ENCODE measurements around the gene SPTBN1.

SPTBN1 gene

DNA sequence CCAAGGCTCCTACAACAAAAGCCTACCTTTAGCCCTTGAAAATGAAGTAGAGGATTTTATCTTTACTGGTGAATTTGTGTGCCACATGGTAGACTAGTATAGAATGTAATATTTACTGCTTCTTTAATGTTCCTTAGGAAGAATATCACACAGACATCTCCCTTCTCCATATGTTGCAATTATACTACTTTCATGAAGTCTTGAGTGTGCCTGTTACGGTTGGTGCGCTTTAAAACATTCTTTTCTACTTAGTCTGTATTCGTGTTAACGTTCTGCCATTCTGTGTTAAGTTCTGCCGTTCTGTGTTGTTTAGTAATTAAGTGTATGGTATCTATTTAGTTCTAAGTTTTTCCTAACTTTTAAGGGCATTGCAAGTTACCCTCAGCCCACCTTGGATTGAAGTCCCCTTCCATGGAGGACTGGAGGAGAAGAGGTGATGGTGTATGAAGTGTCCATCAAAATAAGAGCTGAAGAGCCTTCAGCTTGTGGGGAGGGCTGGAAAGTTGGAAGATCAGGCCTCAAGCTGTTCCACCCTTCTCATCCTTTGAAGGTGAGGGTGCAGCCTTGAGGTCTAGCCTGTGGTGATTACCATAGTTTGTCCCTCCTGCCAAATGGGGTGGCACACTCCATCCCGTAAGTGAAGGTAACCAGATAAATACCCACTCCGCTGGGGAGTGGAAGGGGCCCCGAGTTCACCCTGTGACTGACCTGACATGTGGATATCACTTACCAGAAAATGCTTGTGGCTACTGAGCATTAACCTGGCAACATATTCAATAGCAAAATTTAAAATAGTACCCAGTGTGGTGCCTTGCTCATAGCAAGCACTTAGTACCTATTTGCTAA lies 131.3 kb downstream of the SPTBN1 start:
- DNase-seq (ENCODE audit: low read depth in 1 of 2, low spot score in 1 of 2): no peak

DNA sequence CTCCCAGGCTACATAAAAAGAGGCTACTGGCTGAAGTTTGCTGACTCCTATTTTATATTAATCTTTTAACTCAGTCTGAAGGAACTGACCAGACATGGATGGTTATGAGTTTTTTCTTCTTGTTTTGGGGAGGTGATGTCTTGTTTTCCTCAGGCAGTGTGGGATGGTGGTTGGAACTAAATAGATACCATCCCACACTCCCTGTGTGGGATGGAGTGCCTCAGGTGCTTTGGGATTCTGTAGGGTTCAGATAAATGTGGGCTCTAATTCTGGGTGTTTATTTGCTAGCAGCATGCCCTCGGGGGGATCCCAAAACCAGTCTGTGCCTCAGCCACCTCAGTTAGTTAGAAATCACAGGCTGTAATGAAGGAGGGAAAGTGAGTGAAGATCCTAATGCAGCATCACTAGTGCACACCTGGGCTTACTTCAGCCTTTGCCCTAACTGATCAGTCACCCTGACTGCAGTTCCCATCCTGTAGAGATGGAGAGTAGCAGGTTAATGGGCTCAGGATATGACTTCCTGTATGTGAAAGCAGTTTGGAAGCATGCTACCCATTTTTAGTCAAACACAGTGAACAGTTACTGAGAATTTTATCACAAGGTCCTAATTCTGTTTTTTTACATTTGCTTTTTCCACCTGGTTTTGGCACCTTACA lies 132.2 kb downstream of the SPTBN1 start:
- no peak for DNase-seq (ENCODE audit: low read depth in 1 of 2, low spot score in 1 of 2)

DNA sequence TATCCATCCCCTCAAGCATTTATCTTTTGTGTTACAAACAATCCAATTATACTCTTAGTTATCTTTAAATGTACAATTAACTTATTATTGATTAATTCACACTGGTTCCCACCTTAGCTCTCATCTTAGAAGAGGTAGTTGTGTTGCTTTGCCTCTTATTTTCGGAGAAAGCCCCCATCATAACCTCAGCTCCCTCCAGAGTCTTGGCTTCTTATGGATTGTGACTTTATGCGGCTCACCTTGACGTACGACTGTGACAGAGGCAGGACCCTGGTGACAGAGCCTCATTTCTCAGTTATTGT lies 132.9 kb downstream of the SPTBN1 start:
- DNase-seq (ENCODE audit: low read depth in 1 of 2, low spot score in 1 of 2): no peak

DNA sequence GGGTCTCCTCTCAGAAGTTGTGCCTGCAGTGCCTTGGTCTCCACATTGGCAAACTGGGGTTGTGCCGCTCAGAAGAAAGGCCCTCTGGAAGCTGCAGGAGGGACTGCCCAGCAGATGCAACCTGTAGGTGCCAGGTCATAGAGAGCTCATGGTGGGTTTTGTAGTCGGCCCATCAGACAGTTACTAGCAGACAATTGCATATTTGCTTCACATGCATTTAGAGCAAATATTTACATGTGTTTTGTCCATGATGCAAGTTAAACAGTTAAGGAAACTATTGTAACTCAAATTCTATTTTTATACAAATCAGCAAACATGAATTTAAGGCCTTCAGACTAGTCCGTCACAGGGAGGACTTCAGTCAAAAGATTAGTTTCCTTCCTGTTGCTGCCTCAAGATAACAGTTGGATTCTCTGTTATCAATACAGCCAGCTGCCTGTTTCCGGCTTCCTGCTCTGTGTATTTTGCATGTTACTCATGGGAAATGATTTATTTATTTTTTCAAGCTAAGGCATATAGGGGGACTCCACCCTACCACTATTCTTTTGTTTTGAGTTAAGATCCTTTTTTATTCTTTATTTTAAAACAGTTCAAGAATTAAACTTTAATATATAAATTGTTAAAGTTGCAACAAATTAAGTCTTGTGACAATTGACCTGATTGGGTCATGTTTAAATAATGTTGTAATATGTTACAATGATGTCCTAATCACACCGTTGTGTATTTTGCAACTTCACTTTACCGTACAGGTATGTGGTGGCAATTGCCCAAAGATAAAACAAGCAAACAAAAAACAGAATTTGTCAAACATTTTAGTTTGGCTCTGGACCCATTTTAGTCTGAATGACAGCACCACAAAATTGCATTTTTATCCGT lies 133.5 kb downstream of the SPTBN1 start:
- DNase-seq (ENCODE audit: low read depth in 1 of 2, low spot score in 1 of 2): no peak

DNA sequence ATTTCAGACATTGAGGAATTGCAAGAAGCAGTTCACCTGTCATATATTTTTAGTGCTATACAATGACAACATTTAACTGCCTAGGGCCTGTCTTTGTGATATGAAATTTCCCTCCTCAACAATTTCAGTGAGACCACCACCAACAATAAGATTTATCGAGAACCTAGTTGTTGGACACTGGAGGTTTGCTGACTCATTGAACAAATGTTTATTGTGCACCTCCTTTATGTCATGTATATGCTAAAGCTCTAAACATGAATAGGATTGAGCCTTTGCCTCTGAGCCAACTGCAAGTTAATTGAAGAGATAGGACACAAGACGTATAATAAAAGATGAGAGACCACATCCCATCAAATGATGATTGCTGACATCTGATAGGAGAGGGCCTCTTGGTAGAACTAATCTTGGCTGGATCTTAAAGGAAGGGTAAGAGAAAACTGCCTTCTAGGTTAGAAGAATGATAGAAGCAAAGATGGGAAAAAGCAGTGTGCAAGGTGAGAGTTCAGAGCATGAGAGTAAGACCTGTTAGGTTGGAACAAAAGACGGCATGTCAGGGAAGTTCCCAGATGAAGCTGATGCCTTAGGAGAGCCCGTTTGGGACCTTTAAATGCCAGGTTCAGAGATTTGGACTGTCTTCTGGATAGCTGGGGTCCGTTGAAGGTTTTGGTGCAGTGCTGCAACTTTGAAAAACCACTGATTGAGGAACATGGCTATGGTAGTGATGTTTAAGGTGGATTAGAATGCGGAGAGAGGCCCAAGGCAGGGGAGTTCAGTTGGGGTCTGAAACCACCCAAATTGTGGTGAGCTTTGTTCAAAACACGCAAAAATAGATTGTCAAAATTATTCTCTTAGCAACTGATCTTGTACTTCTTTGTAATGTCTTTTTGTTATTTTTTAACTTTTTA lies 134.3 kb downstream of the SPTBN1 start:
- no peak for DNase-seq (ENCODE audit: low read depth in 1 of 2, low spot score in 1 of 2)

DNA sequence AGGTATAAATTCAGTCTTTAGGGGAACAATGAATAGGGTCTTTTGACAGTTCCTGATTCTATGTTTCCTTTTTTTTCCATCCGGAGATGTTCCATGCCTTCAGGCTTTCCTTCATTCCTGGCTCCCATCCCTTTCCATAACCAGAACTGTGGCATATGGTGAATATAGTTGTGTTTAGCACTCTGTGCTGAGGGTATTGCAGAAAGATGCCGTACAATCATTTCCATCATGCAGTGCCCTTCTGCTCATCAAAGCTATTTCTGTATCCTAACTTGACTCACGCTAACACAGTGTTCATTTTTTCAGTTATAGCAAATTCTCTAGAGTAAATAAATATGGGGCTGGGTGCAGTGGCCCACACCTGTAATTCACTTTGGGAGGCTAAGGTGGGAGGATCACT lies 135.4 kb downstream of the SPTBN1 start:
- no peak for DNase-seq (ENCODE audit: low read depth in 1 of 2, low spot score in 1 of 2)

DNA sequence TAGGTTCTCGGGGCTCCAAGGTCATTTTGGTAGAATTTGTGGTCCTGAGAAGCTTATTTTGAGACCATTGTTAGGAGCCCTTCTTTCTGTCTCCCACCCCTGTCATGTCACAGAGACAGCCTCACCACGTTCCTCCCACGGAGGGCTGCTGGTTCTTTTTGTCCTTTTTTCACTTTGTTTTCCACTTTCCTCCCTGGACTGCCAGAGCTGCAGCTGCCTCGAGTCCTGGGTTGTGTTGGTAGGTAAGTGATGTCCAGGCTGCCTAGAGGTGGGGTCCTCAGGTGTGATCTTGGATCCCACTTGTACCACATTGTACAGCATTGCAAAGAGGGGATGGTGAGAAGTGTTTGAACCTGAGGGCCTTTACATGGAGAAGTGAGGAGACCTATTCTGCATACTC lies 137.1 kb downstream of the SPTBN1 start:
- DNase-seq (ENCODE audit: low read depth in 1 of 2, low spot score in 1 of 2): no peak

DNA sequence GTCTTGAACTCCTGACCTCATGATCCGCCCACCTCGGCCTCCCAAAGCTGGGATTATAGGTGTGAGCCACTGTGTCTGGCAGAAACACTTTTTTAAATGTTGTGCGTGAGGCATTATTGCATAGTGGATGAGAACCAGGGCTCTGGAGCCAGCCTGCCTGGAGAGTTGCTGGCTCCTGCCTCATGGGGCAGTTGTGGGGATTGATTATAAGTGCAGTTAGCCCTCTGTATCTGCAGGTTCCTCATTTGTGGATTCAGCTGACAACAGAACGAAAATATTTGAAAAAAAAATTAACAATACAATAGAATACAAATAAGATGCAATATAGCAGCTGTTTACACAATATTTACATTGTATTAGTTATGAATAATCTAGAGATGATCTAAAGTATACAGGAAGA lies 137.9 kb downstream of the SPTBN1 start:
- no peak for DNase-seq (ENCODE audit: low read depth in 1 of 2, low spot score in 1 of 2)

DNA sequence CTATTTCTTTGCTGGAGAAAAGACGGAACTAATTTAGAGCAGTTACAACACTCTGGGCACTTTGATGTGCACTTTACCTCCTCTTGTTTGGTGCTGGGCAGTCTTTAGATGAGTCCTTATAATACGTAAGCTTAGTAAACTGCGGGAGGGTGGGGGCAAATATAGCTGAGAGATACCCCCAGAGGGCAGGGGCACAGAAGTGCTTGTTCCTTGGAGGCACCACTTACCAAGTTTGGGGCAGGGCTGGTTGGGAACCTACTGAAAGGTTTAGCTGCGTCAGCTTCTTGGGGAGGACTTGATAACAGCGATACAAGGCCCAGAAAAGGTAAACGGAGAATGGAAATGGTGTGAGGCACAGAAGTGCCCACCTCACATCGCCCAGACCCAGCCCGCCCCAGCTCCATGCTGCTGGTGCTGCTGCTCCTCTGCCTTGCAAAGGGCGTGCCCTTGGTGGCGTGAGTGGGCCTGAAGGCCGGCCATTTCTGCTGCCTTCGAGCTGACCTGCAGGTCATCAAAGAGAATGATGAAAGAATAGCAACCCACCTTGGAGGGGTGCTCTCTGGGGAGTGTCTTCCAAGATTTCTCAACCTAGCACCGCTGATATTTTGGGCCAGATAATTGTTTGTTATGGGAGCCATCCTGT lies 139.2 kb downstream of the SPTBN1 start:
- no peak for DNase-seq (ENCODE audit: low read depth in 1 of 2, low spot score in 1 of 2)

DNA sequence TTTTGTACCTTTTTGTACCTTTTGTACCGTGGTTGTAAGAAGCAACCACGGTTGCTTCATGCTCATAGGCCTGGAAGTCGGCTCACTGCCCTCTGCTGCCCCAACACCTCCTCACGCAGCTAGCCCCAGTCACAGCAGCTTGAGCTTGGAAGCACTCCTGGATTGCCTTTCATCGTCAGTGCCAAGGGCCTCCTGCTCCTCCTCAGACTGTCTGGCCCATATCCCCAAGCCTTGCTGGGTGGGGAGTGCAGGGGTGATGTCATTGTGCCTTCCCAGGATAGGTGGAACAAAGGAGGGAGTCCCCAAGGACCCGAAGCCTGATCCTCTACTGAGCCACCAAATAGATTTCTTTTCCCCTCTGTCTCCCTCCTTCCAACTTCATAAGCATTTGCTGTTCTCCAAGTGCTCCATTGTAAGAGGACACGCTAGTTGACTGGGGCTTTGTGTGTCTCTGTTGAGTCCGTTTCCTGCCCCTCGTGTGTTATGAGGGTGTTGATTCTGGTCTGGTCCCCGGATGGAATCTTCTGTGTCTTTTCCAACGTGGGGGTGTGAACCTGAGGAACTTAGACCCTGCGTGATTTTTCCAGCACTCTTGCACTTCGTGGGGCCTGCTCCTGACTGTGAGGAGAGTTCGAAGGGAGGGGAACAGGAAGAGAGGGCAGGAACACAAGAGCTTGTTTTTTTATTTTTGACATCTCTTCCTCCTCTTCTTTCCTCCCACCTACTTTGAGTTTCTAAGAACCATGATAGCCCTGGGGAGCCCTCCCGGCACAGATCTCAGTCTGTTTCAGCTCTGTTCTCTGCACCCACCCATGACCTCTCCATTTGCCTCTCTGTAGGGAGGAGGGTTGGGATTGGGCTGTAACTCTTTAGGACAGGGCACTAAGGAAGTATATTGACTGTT lies 140.1 kb downstream of the SPTBN1 start:
- no peak for DNase-seq (ENCODE audit: low read depth in 1 of 2, low spot score in 1 of 2)

DNA sequence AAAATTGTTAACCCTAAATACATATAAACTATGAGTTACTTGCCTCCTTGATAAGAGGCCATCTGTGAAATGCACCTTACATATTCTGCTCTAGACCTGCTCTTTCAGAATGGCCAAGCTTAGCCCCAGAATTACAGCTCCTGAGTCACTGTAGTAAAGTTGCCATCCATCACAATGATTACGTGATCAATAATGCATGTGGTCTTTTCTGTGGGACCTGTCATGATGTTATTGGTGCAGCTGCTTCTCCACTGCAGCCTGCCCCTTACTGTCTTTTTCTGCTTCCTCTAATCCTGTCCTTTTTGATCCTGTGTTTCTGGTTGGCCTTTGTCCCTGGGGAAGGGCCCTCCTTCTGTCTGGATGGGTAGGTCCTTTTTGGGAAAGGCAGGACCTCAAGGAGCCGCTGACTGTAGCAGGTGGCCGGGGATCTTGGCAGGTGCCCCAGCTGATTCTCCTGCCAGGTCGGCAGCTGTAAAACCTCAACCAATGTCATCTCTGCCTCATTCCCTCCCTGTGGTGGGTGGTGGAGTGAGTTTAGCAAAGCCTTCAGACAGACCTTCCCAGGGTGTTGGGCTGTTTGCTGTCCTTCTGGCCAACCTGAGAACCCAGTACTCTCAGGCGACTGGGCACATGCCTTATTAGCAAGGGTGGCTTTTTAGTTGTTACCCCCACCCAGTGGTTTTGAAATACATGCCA lies 141.2 kb downstream of the SPTBN1 start:
- DNase-seq (ENCODE audit: low read depth in 1 of 2, low spot score in 1 of 2): no peak

DNA sequence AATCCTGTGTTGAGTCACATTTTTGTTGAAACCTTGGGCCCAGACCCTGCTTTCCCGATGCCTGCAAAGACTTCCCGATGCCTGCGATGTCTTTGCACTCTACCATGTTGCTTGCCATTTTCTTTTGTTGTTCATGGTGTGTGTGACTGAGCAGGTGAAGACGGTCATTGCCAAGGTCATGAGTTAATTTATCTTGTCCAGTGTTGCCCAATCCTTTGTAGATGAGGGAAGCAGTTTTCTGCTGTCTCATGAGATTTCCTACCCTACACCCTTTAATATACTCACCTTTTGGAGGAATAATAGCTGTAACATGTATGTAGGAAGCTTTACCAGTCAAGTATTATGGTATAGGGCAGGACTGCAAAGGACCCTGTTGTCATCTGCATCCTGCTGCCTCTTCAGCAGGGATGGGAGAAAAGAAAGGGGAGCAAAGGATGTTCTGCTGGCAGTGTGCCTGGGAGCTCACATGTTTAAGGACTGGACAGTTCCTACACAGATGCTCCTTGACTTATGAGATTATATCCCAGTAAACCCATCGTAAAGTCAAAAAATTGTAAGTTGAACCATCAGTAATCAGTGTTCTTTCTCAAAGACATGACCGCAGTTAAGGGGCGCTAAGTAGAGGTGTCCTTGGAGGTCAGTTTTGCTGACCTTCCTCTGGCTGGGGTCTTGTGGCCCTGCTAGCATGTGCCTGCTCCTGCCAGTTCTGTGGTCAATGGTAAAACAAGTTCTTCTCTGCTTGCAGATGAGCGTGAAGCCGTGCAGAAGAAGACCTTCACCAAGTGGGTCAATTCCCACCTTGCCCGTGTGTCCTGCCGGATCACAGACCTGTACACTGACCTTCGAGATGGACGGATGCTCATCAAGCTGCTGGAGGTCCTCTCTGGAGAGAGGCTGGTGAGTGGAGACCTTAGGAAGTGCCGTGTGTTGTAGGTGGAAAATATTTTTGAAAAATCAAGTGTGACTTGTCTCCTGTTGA lies 142.5 kb downstream of the SPTBN1 start:
- no peak for DNase-seq (ENCODE audit: low read depth in 1 of 2, low spot score in 1 of 2)

DNA sequence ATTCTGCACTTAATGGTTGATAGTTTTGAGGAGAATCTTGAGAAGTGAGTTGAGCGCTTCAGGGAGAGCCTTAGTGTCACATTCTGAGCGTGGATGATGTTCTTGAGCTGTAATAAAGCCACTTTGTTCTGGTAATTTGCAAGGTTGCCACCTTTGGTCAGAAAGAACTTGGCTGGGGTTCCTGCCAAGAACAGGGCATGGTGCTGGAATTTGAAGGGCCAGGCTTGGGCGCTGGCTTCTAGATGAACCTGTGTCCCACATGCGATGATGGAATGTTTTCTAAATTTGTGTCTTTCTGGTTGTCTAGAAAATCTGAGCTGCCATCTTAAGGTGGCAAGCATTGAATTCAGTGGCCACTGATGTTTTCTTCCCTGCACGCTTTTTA lies 143.2 kb downstream of the SPTBN1 start:
- DNase-seq (ENCODE audit: low read depth in 1 of 2, low spot score in 1 of 2): no peak

DNA sequence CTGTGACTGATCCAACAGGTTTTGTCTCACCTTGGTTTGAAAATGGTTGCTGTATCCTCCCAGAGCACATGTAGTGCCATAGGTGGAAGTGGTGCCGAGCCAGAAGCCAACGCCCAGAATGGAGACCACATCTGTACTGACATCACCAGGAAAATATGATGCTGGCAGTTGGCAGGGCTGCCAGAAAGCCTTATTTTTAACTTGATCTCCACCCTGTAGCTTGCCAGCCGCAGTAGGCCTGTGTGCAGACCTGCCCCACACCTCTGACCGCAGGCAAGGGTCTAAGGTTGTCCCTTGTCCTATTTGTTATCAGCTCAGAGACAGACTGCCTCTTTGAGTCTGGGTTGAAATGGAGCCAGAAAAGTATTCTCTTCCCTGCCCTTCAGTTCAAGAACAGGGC lies 143.8 kb downstream of the SPTBN1 start:
- DNase-seq (ENCODE audit: low read depth in 1 of 2, low spot score in 1 of 2): no peak

DNA sequence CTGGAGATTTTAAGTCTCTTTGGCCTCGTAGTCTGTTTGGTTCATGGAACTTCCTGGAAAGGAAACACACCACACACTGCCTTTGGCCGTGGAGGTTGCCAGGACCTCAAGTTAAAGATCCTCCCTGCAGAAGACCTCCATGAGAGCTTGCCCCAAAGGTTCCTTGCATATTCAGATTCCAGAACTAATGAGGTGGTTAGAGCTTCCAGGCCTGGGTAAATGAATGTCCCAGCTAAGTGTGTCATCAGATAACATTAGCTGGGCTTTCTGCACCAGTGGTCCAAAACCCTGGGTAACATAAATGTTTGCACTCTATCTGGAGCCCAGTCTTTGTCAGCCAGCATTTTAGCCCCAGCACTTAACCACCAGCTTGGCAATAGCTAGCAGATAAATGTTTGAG lies 145.2 kb downstream of the SPTBN1 start:
- DNase-seq (ENCODE audit: low read depth in 1 of 2, low spot score in 1 of 2): no peak

DNA sequence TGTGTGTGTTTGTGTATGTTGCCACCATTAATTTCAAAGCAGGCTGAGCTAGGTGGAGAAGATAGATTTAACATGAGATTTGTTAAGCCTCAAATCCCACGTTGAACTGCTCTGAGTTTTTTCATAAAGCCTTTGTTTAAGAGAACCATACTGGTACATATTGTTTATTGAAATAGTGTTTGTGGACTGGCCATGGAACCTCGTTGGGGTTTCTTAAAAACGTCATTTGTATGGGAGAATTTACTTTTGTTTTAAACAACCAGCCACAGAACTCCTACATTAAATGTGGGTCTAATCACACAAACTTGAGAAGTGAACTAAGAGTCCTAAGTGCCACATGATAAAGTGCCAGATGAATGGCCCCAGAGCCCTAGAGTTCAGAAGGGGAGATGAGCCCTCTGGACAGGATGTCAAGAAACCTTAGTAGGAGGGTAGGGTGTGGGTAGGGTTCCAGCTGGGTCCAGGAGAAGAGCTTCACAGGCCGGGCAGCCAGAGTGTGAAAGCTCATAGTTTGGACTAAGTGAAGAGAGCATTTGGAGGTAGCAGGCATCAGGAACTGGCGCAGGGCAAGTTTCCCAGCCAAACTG lies 146.7 kb downstream of the SPTBN1 start:
- DNase-seq (ENCODE audit: low read depth in 1 of 2, low spot score in 1 of 2): no peak

DNA sequence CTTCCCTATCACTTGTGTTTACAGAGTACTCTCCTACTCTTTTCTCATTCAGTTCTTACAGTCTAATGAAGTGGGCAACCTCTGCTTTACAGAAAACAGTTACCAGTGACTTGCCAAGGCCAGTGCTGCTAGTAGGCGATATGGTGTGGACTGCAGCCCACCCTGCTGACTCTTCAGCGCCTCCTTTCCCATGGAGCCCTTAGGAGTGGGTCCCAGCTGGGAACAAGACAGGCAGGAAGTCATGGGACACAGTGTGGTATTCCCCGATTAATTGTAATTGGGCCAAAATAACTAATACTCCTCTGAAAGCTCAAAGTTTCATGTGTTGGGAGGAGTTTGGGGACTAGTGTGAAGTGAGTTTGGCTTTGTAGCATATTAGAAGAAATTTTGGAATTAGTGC lies 147.2 kb downstream of the SPTBN1 start:
- no peak for DNase-seq (ENCODE audit: low read depth in 1 of 2, low spot score in 1 of 2)
